HepG2 (cell line): Measurements from ENCODE around the gene ECSIT. TPM values are rescaled to one million over a fixed set of nuclear protein-coding genes. Genes with fewer than 3 reads are reported as not detected.

Source experiments
- ATAC-seq: fragments of 200-7000 bp; cut with Tn5 transposase; 3 replicates; pipeline ENCODE4 v1.9.1; 2020; ENCODE audit warnings: mild to moderate bottlenecking, moderate library complexity
- BruUV-seq: library from RNA; stranded (reverse); fragments of 400-500 nt; replicated peaks from 2 replicates; lab custom pipeline; 2021; lab: Mats Ljungman, UMichigan
- CTCF ChIA-PET: fragments of 300-600 bp; formaldehyde crosslinking; extraction: SDS; loops from one replicate; lab custom pipeline; 2021; ENCODE audit warnings: low total read pairs, inconsistent platforms, low intra/inter-chr PET ratio; lab: Yijun Ruan, JAX
- POLR2A ChIA-PET: fragments of 350-600 bp; sonication (Branson Sonifier 250); formaldehyde crosslinking; loops from one replicate; lab custom pipeline; 2020; ENCODE audit warnings: antibody characterized with exemption, inconsistent platforms; lab: Yijun Ruan, JAX
- DNase-seq: peaks from one replicate; pipeline ENCODE4 v3.0.0-alpha.2; 2015; ENCODE audit warnings: low spot score
- FAIRE-seq: peaks from 3 replicates; lab custom pipeline; 2011; peaks lifted over from hg19 to GRCh38; lab: Jason Lieb, UNC
- H2AFZ ChIP-seq: one replicate; pipeline ENCODE4 v1.6.1; 2011; ENCODE audit warnings: low read length, inconsistent platforms
- H3K27ac ChIP-seq: fragments of 300-600 bp; 3 replicates; pipeline ENCODE4 v1.8.0; 2011; ENCODE audit warnings: mixed run types, mild to moderate bottlenecking, mixed read lengths, low read length, inconsistent platforms; ENCODE audit not compliant: insufficient read depth; ENCODE audit errors: extremely low read length
- H3K27me3 ChIP-seq, 2 experiments: fragments of 200-600 bp in 1 of 2; 2 replicates in 1 of 2; 3 replicates in 1 of 2; pipeline versions ENCODE4 v1.6.0 to v1.8.0; 2011; ENCODE audit warnings: low read length in 2 of 2, mild to moderate bottlenecking in 2 of 2, moderate library complexity in 2 of 2, inconsistent platforms in 1 of 2; ENCODE audit not compliant: insufficient read depth in 2 of 2, control insufficient read depth in 1 of 2
- H3K36me3 ChIP-seq, 2 experiments: fragments of 200-600 bp in 1 of 2; replicated peaks in 1 of 2; 2 replicates in 1 of 2; 3 replicates in 1 of 2; pipeline versions ENCODE4 v1.5.1 to v1.8.0; 2011; ENCODE audit warnings: low read length in 2 of 2, inconsistent platforms in 1 of 2; ENCODE audit not compliant: insufficient read depth in 2 of 2, control insufficient read depth in 1 of 2
- H3K4me1 ChIP-seq: 2 replicates; pipeline ENCODE4 v1.5.1; 2012; ENCODE audit warnings: low read length, inconsistent platforms; ENCODE audit not compliant: insufficient read depth
- H3K4me2 ChIP-seq: 2 replicates; pipeline ENCODE4 v1.6.0; 2011; ENCODE audit warnings: low read depth, low read length, inconsistent platforms
- H3K4me3 ChIP-seq, 3 experiments: fragments of 200-600 bp in 1 of 3; sonication (generic), shearing (Covaris generic) in 1 of 3; replicated peaks in 1 of 3; 2 replicates each; pipeline ENCODE4 v1.5.1; 2011 to 2016; ENCODE audit warnings: low read length in 3 of 3, inconsistent platforms in 2 of 3, low read depth in 2 of 3, mild to moderate bottlenecking in 2 of 3, control low read depth in 1 of 3, mixed read lengths in 1 of 3; ENCODE audit not compliant: insufficient read depth in 1 of 3
- H3K79me2 ChIP-seq: one replicate; pipeline ENCODE4 v1.6.1; 2011; ENCODE audit warnings: low read length, inconsistent platforms; ENCODE audit not compliant: insufficient read depth
- H3K9ac ChIP-seq: 2 replicates; pipeline ENCODE4 v1.6.0; 2011; ENCODE audit warnings: mild to moderate bottlenecking, low read depth, low read length, inconsistent platforms; ENCODE audit not compliant: insufficient read depth
- H3K9me3 ChIP-seq: 2 replicates; pipeline ENCODE4 v1.5.1; 2012; ENCODE audit warnings: mild to moderate bottlenecking, low read length
- H4K20me1 ChIP-seq: 2 replicates; pipeline ENCODE4 v1.6.0; 2011; ENCODE audit warnings: inconsistent platforms, mild to moderate bottlenecking, low read length, moderate library complexity; ENCODE audit not compliant: insufficient read depth
- AHR ChIP-seq: IDR thresholded peaks from 2 replicates; pipeline ENCODE4 v1.6.1; 2018; ENCODE audit warnings: missing genetic modification reagents, missing compliant biosample characterization
- KLF6 ChIP-seq: IDR thresholded peaks from 2 replicates; pipeline ENCODE4 v1.8.0; 2016; ENCODE audit warnings: missing biosample characterization, missing genetic modification reagents
- NFKB2 ChIP-seq: sonication (generic); formaldehyde crosslinking; IDR thresholded peaks from 2 replicates; pipeline ENCODE4 v1.4.0; 2020; ENCODE audit warnings: missing genetic modification reagents, borderline replicate concordance
- YEATS4 ChIP-seq: sonication (generic); formaldehyde crosslinking; IDR thresholded peaks from 2 replicates; pipeline ENCODE4 v1.4.0; 2020; ENCODE audit warnings: missing genetic modification reagents, borderline replicate concordance
- ZNF276 ChIP-seq: sonication (generic); formaldehyde crosslinking; IDR thresholded peaks from 2 replicates; pipeline ENCODE4 v1.4.0; 2020; ENCODE audit warnings: mild to moderate bottlenecking, low read depth, missing genetic modification reagents
- WGBS: methylation state at CpG from one replicate; pipeline ENCODE4 v1.1.6; 2017; ENCODE audit warnings: low lambda C conversion rate; 5-methylcytosine and 5-hydroxymethylcytosine counted together
- in situ Hi-C: cut with HindIII; loops from 2 replicates; pipeline ENCODE4 v1.10.0; 2017; ENCODE audit warnings: low pct_unique_long_range_greater_than_20kb; ENCODE audit not compliant: extremely low pct_ligation_motif_present
- intact Hi-C: fragments of 100-400 bp; cut with micrococcal nuclease; formaldehyde crosslinking; loops from one replicate; pipeline ENCODE4 v1.10.0; 2022; ENCODE audit not compliant: unreplicated experiment
- polyA plus RNA-seq, 8 experiments: library from polyadenylated mRNA; depleted of rRNA in 3 of 8; stranded (reverse) in 7 of 8; unstranded in 1 of 8; fragments of >200 nt; fragmentation: Illumina TruSeq in 4 of 8; extraction: Trizol in 4 of 8; gene quantifications; 2 replicates each; pipeline versions ENCODE4 v1.2.1 to v1.2.3, GENCODE V29; 2011 to 2016; ENCODE audit warnings: low read depth in 4 of 8, missing spikeins in 1 of 8, mixed read lengths in 1 of 8; ENCODE audit not compliant: insufficient read depth in 1 of 8
- total RNA-seq, 5 experiments: library from RNA; depleted of rRNA; stranded (reverse); fragments of >200 nt; fragmentation: Illumina TruSeq; extraction: Trizol; gene quantifications; 2 replicates each; pipeline ENCODE4 v1.2.3, GENCODE V29; 2016; ENCODE audit warnings: low read depth in 1 of 5
- TF ChIP-seq, protein P1 (sequence below): sonication (generic); formaldehyde crosslinking; IDR thresholded peaks from 2 replicates; pipeline ENCODE4 v1.8.1; 2022; ENCODE audit warnings: mild to moderate bottlenecking, missing genetic modification reagents

ECSIT gene
- total and polyA plus RNA-seq, 2 of the 13 experiments (the other 11 are each of a cell fraction or from before 2014, with no cell fraction given) = 36.4 to 62.3 TPM

DNA sequence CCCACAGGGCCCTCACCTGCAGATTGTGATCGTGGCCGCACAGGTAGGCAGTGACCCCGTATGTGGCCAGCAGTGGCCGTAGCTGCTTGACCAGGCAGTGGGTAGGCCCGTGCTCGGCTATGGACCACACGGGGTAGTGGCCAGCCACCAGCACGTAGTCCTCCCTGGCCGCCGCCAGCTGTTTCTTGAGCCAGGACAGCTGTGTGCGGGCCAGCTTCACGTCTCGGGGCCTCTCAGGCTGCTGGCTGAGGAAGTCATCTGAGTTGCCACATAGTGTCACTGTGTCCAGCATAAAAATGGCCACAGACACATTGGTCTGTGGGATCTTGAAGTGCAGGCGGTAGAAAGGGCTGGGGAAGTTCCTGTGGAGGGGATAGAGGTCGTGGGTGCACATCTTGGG lies 47.3 kb upstream of the ECSIT start:
- TF ChIP-seq YEATS4 (CRISPR knock-in tag) (no peak), ZNF276 (CRISPR knock-in tag) (no peak), AHR (CRISPR knock-in tag) (no peak), KLF6 (CRISPR knock-in tag) (no peak), NFKB2 (CRISPR knock-in tag) (no peak)
- TF ChIP-seq, protein P1, sequence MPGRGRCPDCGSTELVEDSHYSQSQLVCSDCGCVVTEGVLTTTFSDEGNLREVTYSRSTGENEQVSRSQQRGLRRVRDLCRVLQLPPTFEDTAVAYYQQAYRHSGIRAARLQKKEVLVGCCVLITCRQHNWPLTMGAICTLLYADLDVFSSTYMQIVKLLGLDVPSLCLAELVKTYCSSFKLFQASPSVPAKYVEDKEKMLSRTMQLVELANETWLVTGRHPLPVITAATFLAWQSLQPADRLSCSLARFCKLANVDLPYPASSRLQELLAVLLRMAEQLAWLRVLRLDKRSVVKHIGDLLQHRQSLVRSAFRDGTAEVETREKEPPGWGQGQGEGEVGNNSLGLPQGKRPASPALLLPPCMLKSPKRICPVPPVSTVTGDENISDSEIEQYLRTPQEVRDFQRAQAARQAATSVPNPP = no peak
- no peak overlapping the region for H2AFZ ChIP-seq
- no peaks in the 10 kb centered on the region for H3K9me3 ChIP-seq
- no peaks in the 10 kb centered on the region for H3K36me3 ChIP-seq
- H3K4me2 ChIP-seq = no peak overlapping the region
- no peaks in the 10 kb centered on the region for H3K79me2 ChIP-seq
- no peak for FAIRE-seq
- no peak overlapping the region for H3K9ac ChIP-seq
- no peak for DNase-seq
- no peak overlapping the region for H3K27ac ChIP-seq
- no peaks in the 10 kb centered on the region for H3K27me3 ChIP-seq
- ChIA-PET POLR2A (interaction anchor here (0.5 to 1.7 kb wide), 3 partner anchors 18 to 201 kb away, joined by 3 to 4 read pairs (median 3); partner anchors contain the start of gene ELOF1), CTCF (no interaction called here)
- in situ Hi-C loops (no loop called here), intact Hi-C loops (no loop called here)
- no peak overlapping the region for H3K4me3 ChIP-seq
- no TSS peak for BruUV-seq
- no peaks in the 10 kb centered on the region for H4K20me1 ChIP-seq
- ATAC-seq = no peak
- H3K4me1 ChIP-seq = peaks cover 17% of the 10 kb centered on the region
- 79% methylated on average over 4 of the region's 15 CpGs for WGBS
